WTC11 (cell line): ENCODE results near the gene ATF5. TPM values are rescaled to one million over a fixed set of nuclear protein-coding genes. Genes with fewer than 3 reads are reported as not detected.

Source experiments
- ATAC-seq: fragments of 200-7000 bp; cut with Tn5 transposase; 2 replicates; pipeline ENCODE4 v1.10.0; 2021; ENCODE audit warnings: mild to moderate bottlenecking, moderate library complexity
- CTCF ChIA-PET: fragments of 300-600 bp; sonication (Branson Sonifier 250); formaldehyde crosslinking; loops from one replicate; lab custom pipeline; 2021; ENCODE audit warnings: antibody characterized with exemption; lab: Charles Lee
- POLR2A ChIA-PET: fragments of 350-600 bp; sonication (Branson Sonifier 250); formaldehyde crosslinking; loops from one replicate; lab custom pipeline; 2021; ENCODE audit warnings: antibody characterized with exemption; lab: Charles Lee
- DNase-seq: peaks from one replicate; pipeline ENCODE4 v3.0.0; 2021; ENCODE audit warnings: low spot score
- H3K27ac Mint-ChIP-seq: 2 replicates; pipeline ENCODE4 v1.8.0; 2021; ENCODE audit warnings: mixed read lengths
- H3K27me3 Mint-ChIP-seq: 2 replicates; pipeline ENCODE4 v1.8.0; 2021; ENCODE audit warnings: low read depth, mild to moderate bottlenecking, moderate library complexity, mixed read lengths
- H3K36me3 Mint-ChIP-seq: 2 replicates; pipeline ENCODE4 v1.8.0; 2021; ENCODE audit warnings: mixed read lengths
- H3K4me1 Mint-ChIP-seq: 2 replicates; pipeline ENCODE4 v1.8.0; 2022; ENCODE audit warnings: mixed read lengths
- H3K4me3 Mint-ChIP-seq: 2 replicates; pipeline ENCODE4 v1.8.0; 2021; ENCODE audit warnings: mild to moderate bottlenecking, moderate library complexity, mixed read lengths
- H3K9me3 Mint-ChIP-seq: 2 replicates; pipeline ENCODE4 v1.8.0; 2021; ENCODE audit warnings: mixed read lengths
- ATF1 ChIP-seq: sonication (generic); formaldehyde crosslinking; IDR thresholded peaks from 2 replicates; pipeline ENCODE4 v1.8.1; 2023; ENCODE audit warnings: mild to moderate bottlenecking, moderate library complexity, missing genetic modification reagents
- ATF2 ChIP-seq: sonication (generic); formaldehyde crosslinking; IDR thresholded peaks from 2 replicates; pipeline ENCODE4 v1.8.1; 2022; ENCODE audit warnings: low read depth, missing genetic modification reagents, borderline replicate concordance
- CREM ChIP-seq: sonication (generic); formaldehyde crosslinking; IDR thresholded peaks from 2 replicates; pipeline ENCODE4 v1.8.1; 2022; ENCODE audit warnings: mild to moderate bottlenecking, missing genetic modification reagents, moderate library complexity
- E2F1 ChIP-seq: sonication (generic); formaldehyde crosslinking; IDR thresholded peaks from 2 replicates; pipeline ENCODE4 v1.8.0; 2022; ENCODE audit warnings: mild to moderate bottlenecking, missing genetic modification reagents
- FOXP1 ChIP-seq: sonication (generic); formaldehyde crosslinking; IDR thresholded peaks from 2 replicates; pipeline ENCODE4 v1.8.0; 2022; ENCODE audit warnings: missing genetic modification reagents, mild to moderate bottlenecking, moderate library complexity, borderline replicate concordance
- JUN ChIP-seq: sonication (generic); formaldehyde crosslinking; IDR thresholded peaks from 2 replicates; pipeline ENCODE4 v1.8.0; 2023; ENCODE audit warnings: mild to moderate bottlenecking, missing genetic modification reagents
- KAT7 ChIP-seq: sonication (generic); formaldehyde crosslinking; IDR thresholded peaks from 2 replicates; pipeline ENCODE4 v1.8.1; 2023; ENCODE audit warnings: missing genetic modification reagents, mild to moderate bottlenecking, borderline replicate concordance
- NFYB ChIP-seq: sonication (generic); formaldehyde crosslinking; conservative IDR thresholded peaks from 2 replicates; pipeline ENCODE4 v1.8.0; 2022; ENCODE audit warnings: low read depth, missing genetic modification reagents
- NR1H2 ChIP-seq: sonication (generic); formaldehyde crosslinking; IDR thresholded peaks from 2 replicates; pipeline ENCODE4 v1.9.0; 2021; ENCODE audit warnings: mild to moderate bottlenecking, moderate library complexity, missing genetic modification reagents
- RELA ChIP-seq: sonication (generic); formaldehyde crosslinking; IDR thresholded peaks from 2 replicates; pipeline ENCODE4 v1.8.1; 2022; ENCODE audit warnings: missing genetic modification reagents, mild to moderate bottlenecking, borderline replicate concordance
- SMAD3 ChIP-seq: sonication (generic); formaldehyde crosslinking; IDR thresholded peaks from 2 replicates; pipeline ENCODE4 v1.8.0; 2022; ENCODE audit warnings: missing genetic modification reagents, mild to moderate bottlenecking, borderline replicate concordance
- TCF7 ChIP-seq: sonication (generic); formaldehyde crosslinking; IDR thresholded peaks from 2 replicates; pipeline ENCODE4 v1.8.0; 2022; ENCODE audit warnings: mild to moderate bottlenecking, low read depth, missing genetic modification reagents, moderate library complexity
- TEAD1 ChIP-seq: sonication (generic); formaldehyde crosslinking; IDR thresholded peaks from 2 replicates; pipeline ENCODE4 v1.8.0; 2022; ENCODE audit warnings: mild to moderate bottlenecking, missing genetic modification reagents
- ZNF121 ChIP-seq: sonication (generic); formaldehyde crosslinking; IDR thresholded peaks from 2 replicates; pipeline ENCODE4 v1.8.0; 2023; ENCODE audit warnings: missing genetic modification reagents
- ZNF232 ChIP-seq: sonication (generic); formaldehyde crosslinking; IDR thresholded peaks from 2 replicates; pipeline ENCODE4 v1.8.0; 2022; ENCODE audit warnings: mild to moderate bottlenecking, missing genetic modification reagents
- total RNA-seq: library from RNA; stranded (reverse); gene quantifications from 3 replicates; pipeline ENCODE4 v1.2.3, GENCODE V29; 2021
- TF ChIP-seq, protein P1 (sequence below): sonication (generic); formaldehyde crosslinking; IDR thresholded peaks from 2 replicates; pipeline ENCODE4 v1.8.0; 2022; ENCODE audit warnings: mild to moderate bottlenecking, missing genetic modification reagents
- TF ChIP-seq, protein P2 (sequence below): sonication (generic); formaldehyde crosslinking; IDR thresholded peaks from 2 replicates; pipeline ENCODE4 v1.8.1; 2022; ENCODE audit warnings: low read depth, mild to moderate bottlenecking, moderate library complexity, missing genetic modification reagents, borderline replicate concordance
- TF ChIP-seq, protein P3 (sequence below): sonication (generic); formaldehyde crosslinking; IDR thresholded peaks from 2 replicates; pipeline ENCODE4 v1.8.0; 2023; ENCODE audit warnings: mild to moderate bottlenecking, missing genetic modification reagents
- TF ChIP-seq, protein P4 (sequence below): sonication (generic); formaldehyde crosslinking; IDR thresholded peaks from 2 replicates; pipeline ENCODE4 v1.8.0; 2022; ENCODE audit warnings: mild to moderate bottlenecking, missing genetic modification reagents
- TF ChIP-seq, protein P5 (sequence below): sonication (generic); formaldehyde crosslinking; IDR thresholded peaks from 2 replicates; pipeline ENCODE4 v1.8.0; 2023; ENCODE audit warnings: missing genetic modification reagents, mild to moderate bottlenecking, borderline replicate concordance

The ATF5 gene
- total RNA-seq, 1 experiment from 2014 or later = 10.8 TPM

DNA sequence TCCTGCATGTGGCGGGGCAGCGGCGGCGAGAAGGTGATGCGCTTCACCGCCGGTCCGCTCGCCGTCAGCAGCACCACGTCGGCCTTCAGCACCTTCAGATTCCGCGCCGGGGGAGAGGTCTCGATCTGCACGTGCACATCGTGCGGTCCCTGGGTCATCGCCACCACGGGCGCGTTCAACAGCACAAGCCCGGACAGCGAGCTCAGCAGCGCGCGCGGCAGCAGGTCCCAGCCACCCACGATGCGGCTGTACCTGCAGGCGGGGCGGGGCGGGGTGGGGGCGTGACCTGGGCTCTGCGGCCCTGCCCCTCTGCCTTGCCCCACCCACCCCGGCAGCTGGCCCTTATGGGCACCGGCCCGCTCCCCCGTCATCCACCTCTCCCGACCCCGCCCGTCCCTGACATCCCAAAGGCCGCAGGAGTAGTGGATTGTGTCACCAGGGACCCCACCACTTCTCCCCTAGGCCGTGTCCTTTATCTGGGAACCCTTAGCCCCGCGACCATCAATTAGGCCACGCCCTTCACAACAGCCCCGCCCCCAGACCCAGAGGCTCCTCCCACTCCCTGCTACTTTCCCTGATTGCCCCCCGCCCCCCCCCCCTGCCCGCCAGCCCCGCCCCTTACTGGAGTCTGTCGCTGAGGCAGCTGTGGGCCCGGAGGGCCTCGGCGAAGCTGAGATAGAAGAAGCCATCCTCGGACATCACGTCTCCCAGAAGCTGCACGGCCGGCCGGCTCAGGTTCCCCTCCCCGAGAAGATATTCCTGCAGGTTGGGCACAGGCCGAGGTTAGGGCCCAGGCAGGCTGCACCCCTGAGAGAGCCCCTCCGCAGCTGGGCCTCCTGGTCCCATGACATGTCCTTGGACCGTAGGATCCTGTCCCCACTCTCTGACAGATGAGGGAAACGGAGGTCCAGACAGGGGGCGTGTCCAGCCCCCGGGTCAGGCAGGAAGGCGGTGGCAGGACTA, 38.4 kb upstream of the ATF5 start:
- CTCF ChIA-PET = interaction anchor here (0.8 to 2.5 kb wide), 25 partner anchors 9 to 173 kb away, joined by 3 to 18 read pairs (median 5); partner anchors contain the start of genes AKT1S1, ATF5, FUZ and NUP62
- POLR2A ChIA-PET = interaction anchor here (0.9 to 2.4 kb wide), 3 partner anchors 13 to 39 kb away, joined by 6 to 13 read pairs (median 11); partner anchors contain the start of genes AKT1S1, ATF5, NUP62 and TBC1D17
- H3K4me3 Mint-ChIP-seq = peak overlapping the region; percentile 73
- peaks cover 11% of the 10 kb centered on the region for H3K4me1 Mint-ChIP-seq
- peaks cover 47% of the 10 kb centered on the region for H3K27me3 Mint-ChIP-seq
- peaks cover 19% of the 10 kb centered on the region for H3K36me3 Mint-ChIP-seq
- H3K27ac Mint-ChIP-seq = peak overlapping the region; percentile 95; the same call in 1 of the 2 replicates
- ATAC-seq = peak; percentile 75
- DNase-seq = peak; percentile 85
- no peaks in the 10 kb centered on the region for H3K9me3 Mint-ChIP-seq
- TF ChIP-seq, protein P1, sequence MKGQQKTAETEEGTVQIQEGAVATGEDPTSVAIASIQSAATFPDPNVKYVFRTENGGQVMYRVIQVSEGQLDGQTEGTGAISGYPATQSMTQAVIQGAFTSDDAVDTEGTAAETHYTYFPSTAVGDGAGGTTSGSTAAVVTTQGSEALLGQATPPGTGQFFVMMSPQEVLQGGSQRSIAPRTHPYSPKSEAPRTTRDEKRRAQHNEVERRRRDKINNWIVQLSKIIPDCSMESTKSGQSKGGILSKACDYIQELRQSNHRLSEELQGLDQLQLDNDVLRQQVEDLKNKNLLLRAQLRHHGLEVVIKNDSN (CRISPR knock-in tag) = peak; percentile 67; the same call in 1 of the 2 replicates
- TF ChIP-seq, protein P2, sequence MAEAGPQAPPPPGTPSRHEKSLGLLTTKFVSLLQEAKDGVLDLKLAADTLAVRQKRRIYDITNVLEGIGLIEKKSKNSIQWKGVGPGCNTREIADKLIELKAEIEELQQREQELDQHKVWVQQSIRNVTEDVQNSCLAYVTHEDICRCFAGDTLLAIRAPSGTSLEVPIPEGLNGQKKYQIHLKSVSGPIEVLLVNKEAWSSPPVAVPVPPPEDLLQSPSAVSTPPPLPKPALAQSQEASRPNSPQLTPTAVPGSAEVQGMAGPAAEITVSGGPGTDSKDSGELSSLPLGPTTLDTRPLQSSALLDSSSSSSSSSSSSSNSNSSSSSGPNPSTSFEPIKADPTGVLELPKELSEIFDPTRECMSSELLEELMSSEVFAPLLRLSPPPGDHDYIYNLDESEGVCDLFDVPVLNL (CRISPR knock-in tag) = peak; percentile 59; the same call in 1 of the 2 replicates
- TF ChIP-seq, protein P3, sequence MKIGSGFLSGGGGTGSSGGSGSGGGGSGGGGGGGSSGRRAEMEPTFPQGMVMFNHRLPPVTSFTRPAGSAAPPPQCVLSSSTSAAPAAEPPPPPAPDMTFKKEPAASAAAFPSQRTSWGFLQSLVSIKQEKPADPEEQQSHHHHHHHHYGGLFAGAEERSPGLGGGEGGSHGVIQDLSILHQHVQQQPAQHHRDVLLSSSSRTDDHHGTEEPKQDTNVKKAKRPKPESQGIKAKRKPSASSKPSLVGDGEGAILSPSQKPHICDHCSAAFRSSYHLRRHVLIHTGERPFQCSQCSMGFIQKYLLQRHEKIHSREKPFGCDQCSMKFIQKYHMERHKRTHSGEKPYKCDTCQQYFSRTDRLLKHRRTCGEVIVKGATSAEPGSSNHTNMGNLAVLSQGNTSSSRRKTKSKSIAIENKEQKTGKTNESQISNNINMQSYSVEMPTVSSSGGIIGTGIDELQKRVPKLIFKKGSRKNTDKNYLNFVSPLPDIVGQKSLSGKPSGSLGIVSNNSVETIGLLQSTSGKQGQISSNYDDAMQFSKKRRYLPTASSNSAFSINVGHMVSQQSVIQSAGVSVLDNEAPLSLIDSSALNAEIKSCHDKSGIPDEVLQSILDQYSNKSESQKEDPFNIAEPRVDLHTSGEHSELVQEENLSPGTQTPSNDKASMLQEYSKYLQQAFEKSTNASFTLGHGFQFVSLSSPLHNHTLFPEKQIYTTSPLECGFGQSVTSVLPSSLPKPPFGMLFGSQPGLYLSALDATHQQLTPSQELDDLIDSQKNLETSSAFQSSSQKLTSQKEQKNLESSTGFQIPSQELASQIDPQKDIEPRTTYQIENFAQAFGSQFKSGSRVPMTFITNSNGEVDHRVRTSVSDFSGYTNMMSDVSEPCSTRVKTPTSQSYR (CRISPR knock-in tag) = no peak; the same call in none of the 2 replicates
- 0 out of 2 replicates have a peak, but pooled peaks have one; percentile 27 for TF ChIP-seq JUN (CRISPR knock-in tag)
- TF ChIP-seq ATF1 (CRISPR knock-in tag) = peak; percentile 83
- TF ChIP-seq E2F1 (CRISPR knock-in tag) = no peak; the same call in 1 of the 2 replicates
- 0 out of 2 replicates have a peak, but pooled peaks have one; percentile 68 for TF ChIP-seq CREM
- peak; percentile 12; the same call in 1 of the 2 replicates for TF ChIP-seq TCF7 (CRISPR knock-in tag)
- TF ChIP-seq, protein P4, sequence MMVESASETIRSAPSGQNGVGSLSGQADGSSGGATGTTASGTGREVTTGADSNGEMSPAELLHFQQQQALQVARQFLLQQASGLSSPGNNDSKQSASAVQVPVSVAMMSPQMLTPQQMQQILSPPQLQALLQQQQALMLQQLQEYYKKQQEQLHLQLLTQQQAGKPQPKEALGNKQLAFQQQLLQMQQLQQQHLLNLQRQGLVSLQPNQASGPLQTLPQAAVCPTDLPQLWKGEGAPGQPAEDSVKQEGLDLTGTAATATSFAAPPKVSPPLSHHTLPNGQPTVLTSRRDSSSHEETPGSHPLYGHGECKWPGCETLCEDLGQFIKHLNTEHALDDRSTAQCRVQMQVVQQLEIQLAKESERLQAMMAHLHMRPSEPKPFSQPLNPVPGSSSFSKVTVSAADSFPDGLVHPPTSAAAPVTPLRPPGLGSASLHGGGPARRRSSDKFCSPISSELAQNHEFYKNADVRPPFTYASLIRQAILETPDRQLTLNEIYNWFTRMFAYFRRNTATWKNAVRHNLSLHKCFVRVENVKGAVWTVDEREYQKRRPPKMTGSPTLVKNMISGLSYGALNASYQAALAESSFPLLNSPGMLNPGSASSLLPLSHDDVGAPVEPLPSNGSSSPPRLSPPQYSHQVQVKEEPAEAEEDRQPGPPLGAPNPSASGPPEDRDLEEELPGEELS (CRISPR knock-in tag) = no peak
- 0 out of 2 replicates have a peak, but pooled peaks have one; percentile 67 for TF ChIP-seq NR1H2 (CRISPR knock-in tag)
- TF ChIP-seq FOXP1 (CRISPR knock-in tag) = peak; percentile 90; the same call in 1 of the 2 replicates
- TF ChIP-seq, protein P5, sequence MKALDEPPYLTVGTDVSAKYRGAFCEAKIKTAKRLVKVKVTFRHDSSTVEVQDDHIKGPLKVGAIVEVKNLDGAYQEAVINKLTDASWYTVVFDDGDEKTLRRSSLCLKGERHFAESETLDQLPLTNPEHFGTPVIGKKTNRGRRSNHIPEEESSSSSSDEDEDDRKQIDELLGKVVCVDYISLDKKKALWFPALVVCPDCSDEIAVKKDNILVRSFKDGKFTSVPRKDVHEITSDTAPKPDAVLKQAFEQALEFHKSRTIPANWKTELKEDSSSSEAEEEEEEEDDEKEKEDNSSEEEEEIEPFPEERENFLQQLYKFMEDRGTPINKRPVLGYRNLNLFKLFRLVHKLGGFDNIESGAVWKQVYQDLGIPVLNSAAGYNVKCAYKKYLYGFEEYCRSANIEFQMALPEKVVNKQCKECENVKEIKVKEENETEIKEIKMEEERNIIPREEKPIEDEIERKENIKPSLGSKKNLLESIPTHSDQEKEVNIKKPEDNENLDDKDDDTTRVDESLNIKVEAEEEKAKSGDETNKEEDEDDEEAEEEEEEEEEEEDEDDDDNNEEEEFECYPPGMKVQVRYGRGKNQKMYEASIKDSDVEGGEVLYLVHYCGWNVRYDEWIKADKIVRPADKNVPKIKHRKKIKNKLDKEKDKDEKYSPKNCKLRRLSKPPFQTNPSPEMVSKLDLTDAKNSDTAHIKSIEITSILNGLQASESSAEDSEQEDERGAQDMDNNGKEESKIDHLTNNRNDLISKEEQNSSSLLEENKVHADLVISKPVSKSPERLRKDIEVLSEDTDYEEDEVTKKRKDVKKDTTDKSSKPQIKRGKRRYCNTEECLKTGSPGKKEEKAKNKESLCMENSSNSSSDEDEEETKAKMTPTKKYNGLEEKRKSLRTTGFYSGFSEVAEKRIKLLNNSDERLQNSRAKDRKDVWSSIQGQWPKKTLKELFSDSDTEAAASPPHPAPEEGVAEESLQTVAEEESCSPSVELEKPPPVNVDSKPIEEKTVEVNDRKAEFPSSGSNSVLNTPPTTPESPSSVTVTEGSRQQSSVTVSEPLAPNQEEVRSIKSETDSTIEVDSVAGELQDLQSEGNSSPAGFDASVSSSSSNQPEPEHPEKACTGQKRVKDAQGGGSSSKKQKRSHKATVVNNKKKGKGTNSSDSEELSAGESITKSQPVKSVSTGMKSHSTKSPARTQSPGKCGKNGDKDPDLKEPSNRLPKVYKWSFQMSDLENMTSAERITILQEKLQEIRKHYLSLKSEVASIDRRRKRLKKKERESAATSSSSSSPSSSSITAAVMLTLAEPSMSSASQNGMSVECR = peak; percentile 70; the same call in 1 of the 2 replicates
- TF ChIP-seq RELA = peak; percentile 87
- no peak; the same call in 1 of the 2 replicates for TF ChIP-seq ZNF121 (CRISPR knock-in tag)
- peak; percentile 77; the same call in 1 of the 2 replicates for TF ChIP-seq SMAD3 (CRISPR knock-in tag)
- TF ChIP-seq ZNF232 = peak; percentile 82; the same call in 1 of the 2 replicates
- TF ChIP-seq ATF2 (CRISPR knock-in tag) = no peak
- peak; percentile 76; the same call in 1 of the 2 replicates for TF ChIP-seq KAT7 (CRISPR knock-in tag)
- TF ChIP-seq NFYB = 0 out of 2 replicates have a peak, but pooled peaks have one; percentile 33
- TF ChIP-seq TEAD1 = peak; percentile 80; the same call in 1 of the 2 replicates
